WTC11 (cell line): ENCODE data around the gene ITPR1. TPM values are rescaled to one million over a fixed set of nuclear protein-coding genes. Genes with fewer than 3 reads are reported as not detected.
A peak's percentile ranks its signal among the peaks of the same experiment; 100 is the strongest.

ENCODE experiments used
- ATAC-seq: fragments of 200-7000 bp; cut with Tn5 transposase; 2 replicates; pipeline ENCODE4 v1.10.0; 2021; ENCODE audit warnings: mild to moderate bottlenecking, moderate library complexity
- CTCF ChIA-PET: fragments of 300-600 bp; sonication (Branson Sonifier 250); formaldehyde crosslinking; loops from one replicate; lab custom pipeline; 2021; ENCODE audit warnings: antibody characterized with exemption; lab: Charles Lee
- POLR2A ChIA-PET: fragments of 350-600 bp; sonication (Branson Sonifier 250); formaldehyde crosslinking; loops from one replicate; lab custom pipeline; 2021; ENCODE audit warnings: antibody characterized with exemption; lab: Charles Lee
- DNase-seq: peaks from one replicate; pipeline ENCODE4 v3.0.0; 2021; ENCODE audit warnings: low spot score
- H3K27ac Mint-ChIP-seq: 2 replicates; pipeline ENCODE4 v1.8.0; 2021; ENCODE audit warnings: mixed read lengths
- H3K27me3 Mint-ChIP-seq: 2 replicates; pipeline ENCODE4 v1.8.0; 2021; ENCODE audit warnings: low read depth, mild to moderate bottlenecking, moderate library complexity, mixed read lengths
- H3K36me3 Mint-ChIP-seq: 2 replicates; pipeline ENCODE4 v1.8.0; 2021; ENCODE audit warnings: mixed read lengths
- H3K4me1 Mint-ChIP-seq: 2 replicates; pipeline ENCODE4 v1.8.0; 2022; ENCODE audit warnings: mixed read lengths
- H3K4me3 Mint-ChIP-seq: 2 replicates; pipeline ENCODE4 v1.8.0; 2021; ENCODE audit warnings: mild to moderate bottlenecking, moderate library complexity, mixed read lengths
- H3K9me3 Mint-ChIP-seq: 2 replicates; pipeline ENCODE4 v1.8.0; 2021; ENCODE audit warnings: mixed read lengths
- CBFB ChIP-seq: sonication (generic); formaldehyde crosslinking; IDR thresholded peaks from 2 replicates; pipeline ENCODE4 v1.8.1; 2022; ENCODE audit warnings: mild to moderate bottlenecking, low read depth, missing genetic modification reagents
- CREB1 ChIP-seq: sonication (generic); formaldehyde crosslinking; IDR thresholded peaks from 2 replicates; pipeline ENCODE4 v1.8.0; 2023; ENCODE audit warnings: mild to moderate bottlenecking, missing genetic modification reagents
- EMX1 ChIP-seq: fragments of 250-450 bp; sonication (Bioruptor Pico); IDR thresholded peaks from 2 replicates; pipeline ENCODE4 v1.8.0; 2021; ENCODE audit warnings: mild to moderate bottlenecking
- ETV6 ChIP-seq: sonication (generic); formaldehyde crosslinking; IDR thresholded peaks from 2 replicates; pipeline ENCODE4 v1.8.1; 2022; ENCODE audit warnings: mild to moderate bottlenecking, missing genetic modification reagents
- FOXK1 ChIP-seq: sonication (generic); formaldehyde crosslinking; IDR thresholded peaks from 2 replicates; pipeline ENCODE4 v1.8.0; 2022; ENCODE audit warnings: mild to moderate bottlenecking, moderate library complexity, missing genetic modification reagents
- FOXP1 ChIP-seq: sonication (generic); formaldehyde crosslinking; IDR thresholded peaks from 2 replicates; pipeline ENCODE4 v1.8.0; 2022; ENCODE audit warnings: missing genetic modification reagents, mild to moderate bottlenecking, moderate library complexity, borderline replicate concordance
- GRHL2 ChIP-seq: fragments of 250-450 bp; sonication (Bioruptor Pico); IDR thresholded peaks from 2 replicates; pipeline ENCODE4 v1.8.0; 2022; ENCODE audit warnings: mild to moderate bottlenecking, moderate library complexity; ENCODE audit not compliant: insufficient replicate concordance, severe bottlenecking
- NFYB ChIP-seq: sonication (generic); formaldehyde crosslinking; conservative IDR thresholded peaks from 2 replicates; pipeline ENCODE4 v1.8.0; 2022; ENCODE audit warnings: low read depth, missing genetic modification reagents
- RORB ChIP-seq: fragments of 250-450 bp; sonication (Bioruptor Pico); IDR thresholded peaks from 2 replicates; pipeline ENCODE4 v1.9.0; 2021; ENCODE audit warnings: mild to moderate bottlenecking
- ZNF138 ChIP-seq: sonication (generic); formaldehyde crosslinking; conservative IDR thresholded peaks from 2 replicates; pipeline ENCODE4 v1.8.1; 2022; ENCODE audit warnings: mild to moderate bottlenecking, moderate library complexity, missing genetic modification reagents
- ZNF317 ChIP-seq: sonication (generic); formaldehyde crosslinking; IDR thresholded peaks from 2 replicates; pipeline ENCODE4 v1.8.1; 2023; ENCODE audit warnings: low read depth, mild to moderate bottlenecking, moderate library complexity, missing genetic modification reagents, borderline replicate concordance
- ZNF416 ChIP-seq: fragments of 250-450 bp; sonication (Bioruptor Pico); IDR thresholded peaks from 2 replicates; pipeline ENCODE4 v1.9.0; 2021; ENCODE audit warnings: mild to moderate bottlenecking, inconsistent platforms
- total RNA-seq: library from RNA; stranded (reverse); gene quantifications from 3 replicates; pipeline ENCODE4 v1.2.3, GENCODE V29; 2021
- TF ChIP-seq, protein P1 (sequence below): sonication (generic); formaldehyde crosslinking; IDR thresholded peaks from 2 replicates; pipeline ENCODE4 v1.8.0; 2022; ENCODE audit warnings: mild to moderate bottlenecking, missing genetic modification reagents
- TF ChIP-seq, protein P2 (sequence below): sonication (generic); formaldehyde crosslinking; IDR thresholded peaks from 2 replicates; pipeline ENCODE4 v1.8.1; 2022; ENCODE audit warnings: mild to moderate bottlenecking, moderate library complexity, missing genetic modification reagents
- TF ChIP-seq, protein P3 (sequence below): fragments of 250-450 bp; sonication (Bioruptor Pico); IDR thresholded peaks from 2 replicates; pipeline ENCODE4 v1.9.0; 2021; ENCODE audit warnings: moderate library complexity, mild to moderate bottlenecking, inconsistent platforms, borderline replicate concordance
- TF ChIP-seq, protein P4 (sequence below): fragments of 250-450 bp; sonication (Bioruptor Pico); IDR thresholded peaks from 2 replicates; pipeline ENCODE4 v1.8.0; 2021; ENCODE audit warnings: mild to moderate bottlenecking
- TF ChIP-seq, protein P5 (sequence below): sonication (generic); formaldehyde crosslinking; IDR thresholded peaks from 2 replicates; pipeline ENCODE4 v1.8.0; 2022; ENCODE audit warnings: mild to moderate bottlenecking, missing genetic modification reagents
- TF ChIP-seq, protein P6 (sequence below): sonication (generic); formaldehyde crosslinking; IDR thresholded peaks from 2 replicates; pipeline ENCODE4 v1.8.0; 2023; ENCODE audit warnings: mild to moderate bottlenecking, missing genetic modification reagents
- TF ChIP-seq, protein P7 (sequence below): fragments of 250-450 bp; sonication (Bioruptor Pico); conservative IDR thresholded peaks from 2 replicates; pipeline ENCODE4 v1.9.0; 2021; ENCODE audit warnings: mild to moderate bottlenecking

Gene ITPR1
- total RNA-seq, 1 experiment from 2014 or later = 11.8 TPM

DNA sequence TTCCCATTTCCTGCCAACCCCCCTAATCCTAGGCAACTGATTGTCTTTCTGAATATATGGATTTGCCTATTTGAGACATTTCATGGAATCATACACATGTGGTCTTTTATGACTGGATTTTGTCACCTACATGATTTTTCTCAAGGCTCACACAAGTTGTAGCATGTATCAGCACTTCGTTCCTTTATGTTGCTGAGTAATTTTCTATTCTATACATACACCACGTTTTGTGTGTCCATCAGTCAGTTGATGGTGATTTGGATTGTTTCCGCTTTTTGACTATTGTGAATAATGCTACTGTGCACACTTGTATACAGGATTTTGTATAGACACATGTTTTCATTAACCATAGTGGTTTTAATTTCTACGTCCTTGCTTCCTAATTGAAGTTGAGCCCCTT, 203.1 kb downstream of the ITPR1 start (continued):
- TF ChIP-seq GRHL2 (CRISPR knock-in tag) (no peak), ZNF138 (CRISPR knock-in tag) (no peak), FOXK1 (CRISPR knock-in tag) (no peak), CREB1 (no peak)
- TF ChIP-seq, protein P1, sequence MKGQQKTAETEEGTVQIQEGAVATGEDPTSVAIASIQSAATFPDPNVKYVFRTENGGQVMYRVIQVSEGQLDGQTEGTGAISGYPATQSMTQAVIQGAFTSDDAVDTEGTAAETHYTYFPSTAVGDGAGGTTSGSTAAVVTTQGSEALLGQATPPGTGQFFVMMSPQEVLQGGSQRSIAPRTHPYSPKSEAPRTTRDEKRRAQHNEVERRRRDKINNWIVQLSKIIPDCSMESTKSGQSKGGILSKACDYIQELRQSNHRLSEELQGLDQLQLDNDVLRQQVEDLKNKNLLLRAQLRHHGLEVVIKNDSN (CRISPR knock-in tag) = no peak
- TF ChIP-seq, protein P2, sequence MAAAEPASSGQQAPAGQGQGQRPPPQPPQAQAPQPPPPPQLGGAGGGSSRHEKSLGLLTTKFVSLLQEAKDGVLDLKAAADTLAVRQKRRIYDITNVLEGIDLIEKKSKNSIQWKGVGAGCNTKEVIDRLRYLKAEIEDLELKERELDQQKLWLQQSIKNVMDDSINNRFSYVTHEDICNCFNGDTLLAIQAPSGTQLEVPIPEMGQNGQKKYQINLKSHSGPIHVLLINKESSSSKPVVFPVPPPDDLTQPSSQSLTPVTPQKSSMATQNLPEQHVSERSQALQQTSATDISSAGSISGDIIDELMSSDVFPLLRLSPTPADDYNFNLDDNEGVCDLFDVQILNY (CRISPR knock-in tag) = no peak
- TF ChIP-seq, protein P3, sequence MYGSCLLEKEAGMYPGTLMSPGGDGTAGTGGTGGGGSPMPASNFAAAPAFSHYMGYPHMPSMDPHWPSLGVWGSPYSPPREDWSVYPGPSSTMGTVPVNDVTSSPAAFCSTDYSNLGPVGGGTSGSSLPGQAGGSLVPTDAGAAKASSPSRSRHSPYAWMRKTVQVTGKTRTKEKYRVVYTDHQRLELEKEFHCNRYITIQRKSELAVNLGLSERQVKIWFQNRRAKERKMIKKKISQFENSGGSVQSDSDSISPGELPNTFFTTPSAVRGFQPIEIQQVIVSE = no peak

DNA sequence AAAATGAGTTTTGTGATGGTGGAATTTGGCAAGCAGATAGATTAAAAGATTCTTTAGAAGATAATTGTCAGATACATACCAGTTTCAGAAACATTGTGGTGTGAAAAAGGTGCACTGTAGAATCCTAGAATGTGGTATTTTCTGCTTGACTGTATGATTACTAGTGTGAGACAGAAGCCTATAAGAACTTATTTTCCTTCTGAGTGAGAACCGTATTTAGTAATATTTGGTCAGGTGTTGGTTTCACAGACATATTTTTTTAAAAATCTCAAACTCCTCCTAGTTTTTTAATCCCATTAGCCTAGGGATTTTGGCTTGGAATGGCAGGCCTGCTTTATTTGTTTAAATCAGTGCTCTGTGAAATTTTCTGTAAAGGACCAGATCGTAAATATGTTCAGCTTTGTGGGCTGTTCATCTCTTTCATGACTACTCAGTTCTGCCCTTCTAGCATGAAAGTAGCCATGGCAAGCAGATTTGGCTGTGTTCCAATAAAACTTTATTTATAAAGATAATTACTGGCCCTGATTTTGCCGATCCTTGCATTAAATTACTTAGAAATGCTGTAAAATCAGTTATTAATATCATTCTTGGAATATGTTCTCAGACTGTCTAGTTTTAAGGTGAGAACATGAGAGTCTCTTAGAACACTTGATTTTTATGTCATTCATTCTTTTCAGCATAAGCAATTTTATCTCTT, 205.1 kb downstream of the ITPR1 start:
- DNase-seq (no peak), ATAC-seq (no peak)
- ChIA-PET CTCF (interaction anchor here (1.3 kb wide), 1 partner anchor 13 kb away, joined by 3 read pairs; no protein-coding TSS in a partner anchor), POLR2A (no interaction called here)
- no peaks in the 10 kb centered on the region; the same call in 1 of the 2 replicates for H3K27me3 Mint-ChIP-seq
- H3K36me3 Mint-ChIP-seq = peaks cover 11% of the 10 kb centered on the region
- no peak overlapping the region for H3K4me3 Mint-ChIP-seq
- H3K27ac Mint-ChIP-seq = 0 out of 2 replicates have a peak overlapping the region, but pooled peaks have one; percentile 23
- TF ChIP-seq RORB (CRISPR knock-in tag) (no peak), FOXP1 (CRISPR knock-in tag) (no peak), NFYB (CRISPR knock-in tag) (no peak), ZNF416 (CRISPR knock-in tag) (no peak), ETV6 (CRISPR knock-in tag) (no peak), ZNF317 (CRISPR knock-in tag) (no peak), EMX1 (CRISPR knock-in tag) (no peak), CREB1 (no peak), CBFB (no peak)
- TF ChIP-seq, protein P3 = no peak
- TF ChIP-seq, protein P4, sequence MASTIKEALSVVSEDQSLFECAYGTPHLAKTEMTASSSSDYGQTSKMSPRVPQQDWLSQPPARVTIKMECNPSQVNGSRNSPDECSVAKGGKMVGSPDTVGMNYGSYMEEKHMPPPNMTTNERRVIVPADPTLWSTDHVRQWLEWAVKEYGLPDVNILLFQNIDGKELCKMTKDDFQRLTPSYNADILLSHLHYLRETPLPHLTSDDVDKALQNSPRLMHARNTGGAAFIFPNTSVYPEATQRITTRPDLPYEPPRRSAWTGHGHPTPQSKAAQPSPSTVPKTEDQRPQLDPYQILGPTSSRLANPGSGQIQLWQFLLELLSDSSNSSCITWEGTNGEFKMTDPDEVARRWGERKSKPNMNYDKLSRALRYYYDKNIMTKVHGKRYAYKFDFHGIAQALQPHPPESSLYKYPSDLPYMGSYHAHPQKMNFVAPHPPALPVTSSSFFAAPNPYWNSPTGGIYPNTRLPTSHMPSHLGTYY (CRISPR knock-in tag) = no peak
- TF ChIP-seq, protein P5, sequence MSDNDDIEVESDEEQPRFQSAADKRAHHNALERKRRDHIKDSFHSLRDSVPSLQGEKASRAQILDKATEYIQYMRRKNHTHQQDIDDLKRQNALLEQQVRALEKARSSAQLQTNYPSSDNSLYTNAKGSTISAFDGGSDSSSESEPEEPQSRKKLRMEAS (CRISPR knock-in tag) = no peak
- TF ChIP-seq, protein P6, sequence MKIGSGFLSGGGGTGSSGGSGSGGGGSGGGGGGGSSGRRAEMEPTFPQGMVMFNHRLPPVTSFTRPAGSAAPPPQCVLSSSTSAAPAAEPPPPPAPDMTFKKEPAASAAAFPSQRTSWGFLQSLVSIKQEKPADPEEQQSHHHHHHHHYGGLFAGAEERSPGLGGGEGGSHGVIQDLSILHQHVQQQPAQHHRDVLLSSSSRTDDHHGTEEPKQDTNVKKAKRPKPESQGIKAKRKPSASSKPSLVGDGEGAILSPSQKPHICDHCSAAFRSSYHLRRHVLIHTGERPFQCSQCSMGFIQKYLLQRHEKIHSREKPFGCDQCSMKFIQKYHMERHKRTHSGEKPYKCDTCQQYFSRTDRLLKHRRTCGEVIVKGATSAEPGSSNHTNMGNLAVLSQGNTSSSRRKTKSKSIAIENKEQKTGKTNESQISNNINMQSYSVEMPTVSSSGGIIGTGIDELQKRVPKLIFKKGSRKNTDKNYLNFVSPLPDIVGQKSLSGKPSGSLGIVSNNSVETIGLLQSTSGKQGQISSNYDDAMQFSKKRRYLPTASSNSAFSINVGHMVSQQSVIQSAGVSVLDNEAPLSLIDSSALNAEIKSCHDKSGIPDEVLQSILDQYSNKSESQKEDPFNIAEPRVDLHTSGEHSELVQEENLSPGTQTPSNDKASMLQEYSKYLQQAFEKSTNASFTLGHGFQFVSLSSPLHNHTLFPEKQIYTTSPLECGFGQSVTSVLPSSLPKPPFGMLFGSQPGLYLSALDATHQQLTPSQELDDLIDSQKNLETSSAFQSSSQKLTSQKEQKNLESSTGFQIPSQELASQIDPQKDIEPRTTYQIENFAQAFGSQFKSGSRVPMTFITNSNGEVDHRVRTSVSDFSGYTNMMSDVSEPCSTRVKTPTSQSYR = no peak
- TF ChIP-seq, protein P7, sequence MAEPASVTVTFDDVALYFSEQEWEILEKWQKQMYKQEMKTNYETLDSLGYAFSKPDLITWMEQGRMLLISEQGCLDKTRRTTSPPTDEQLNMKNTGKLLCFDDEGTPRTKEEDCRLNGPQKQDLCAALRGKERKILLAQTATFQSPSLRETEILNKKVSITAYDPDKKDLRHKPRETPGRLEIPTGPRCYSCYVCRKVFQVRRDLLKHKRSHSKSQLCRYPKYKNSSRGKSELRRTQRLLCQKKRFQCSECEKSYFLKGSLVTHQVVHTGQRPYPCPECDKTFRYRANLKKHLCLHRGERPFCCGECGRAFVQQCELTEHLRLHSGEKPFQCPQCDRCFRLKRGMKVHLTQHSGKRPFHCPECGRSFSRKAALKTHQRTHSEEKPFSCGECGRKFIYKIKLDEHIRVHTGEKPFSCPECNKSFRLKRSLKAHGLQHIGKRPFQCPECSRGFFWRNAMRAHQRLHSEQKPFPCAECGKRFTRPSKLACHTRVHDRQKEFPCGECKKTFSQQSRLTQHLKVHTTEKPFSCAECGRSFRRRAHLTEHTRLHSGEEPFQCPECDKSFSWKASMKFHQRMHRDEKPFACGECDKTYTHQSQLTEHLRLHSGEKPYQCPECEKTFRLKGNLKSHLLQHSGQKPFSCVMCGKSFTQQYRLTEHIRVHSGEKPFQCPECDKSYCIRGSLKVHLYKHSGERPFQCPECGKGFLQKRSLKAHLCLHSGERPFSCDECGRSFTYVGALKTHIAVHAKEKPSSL (CRISPR knock-in tag) = no peak
- H3K4me1 Mint-ChIP-seq = peaks cover 33% of the 10 kb centered on the region
- H3K9me3 Mint-ChIP-seq = no peaks in the 10 kb centered on the region
